ENCODE data around the gene SMARCA2.
A peak's percentile ranks its signal among the peaks of the same experiment; 100 is the strongest.

SMARCA2 gene

GRCh38 chr9:2014696-2015580, at the start of gene SMARCA2:
TSS of gene SMARCA2 (plus strand) at chr9:2015347. CDS start at chr9:2029023, 13,676 bp downstream.
- DNase-seq: peak; percentile 95

- DNase-seq: no peak
Measured at GRCh38 chr9:1966725-1967366, 48.3 kb upstream of the SMARCA2 start.

DNA sequence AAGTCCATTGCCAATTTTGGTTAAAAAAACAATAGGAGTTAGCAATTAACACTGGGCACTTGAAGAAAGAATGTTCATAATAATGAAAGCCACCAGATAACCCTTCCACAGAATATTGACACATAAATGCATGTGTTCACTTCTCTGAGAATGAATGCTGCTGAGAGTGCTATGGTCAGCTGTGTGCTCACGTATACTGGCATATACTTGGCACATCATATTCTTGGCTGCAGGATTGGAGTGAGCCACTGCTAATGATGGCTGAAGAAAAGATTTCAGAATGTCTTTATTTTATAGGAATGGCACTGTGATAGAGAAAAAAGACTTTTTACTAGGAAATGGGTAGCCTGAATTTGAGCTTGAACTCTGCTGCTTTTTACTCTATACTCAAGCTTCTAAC, 46.0 kb upstream of the SMARCA2 start:
- DNase-seq: no peak

GRCh38 chr9:1969898-1970297, 45.2 kb upstream of the SMARCA2 start:
- DNase-seq: no peak

DNA sequence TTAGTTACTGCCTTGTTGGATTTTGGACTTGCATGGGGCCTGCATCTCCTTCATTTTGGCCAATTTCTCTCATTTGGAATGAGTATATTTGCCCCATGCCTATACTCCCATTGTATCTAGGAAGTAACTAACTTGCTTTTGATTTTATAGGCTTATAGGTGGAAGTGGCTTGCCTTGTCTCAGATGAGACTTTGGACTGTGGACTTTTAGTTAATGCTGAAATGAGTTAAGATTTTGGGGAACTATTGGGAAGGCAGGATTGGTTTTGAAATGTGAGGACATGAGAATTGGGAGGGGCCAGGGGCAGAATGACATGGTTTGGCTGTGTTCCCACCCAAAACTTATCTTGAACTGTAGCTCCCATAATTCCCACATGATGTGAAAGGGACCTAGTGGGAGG, 42.5 kb upstream of the SMARCA2 start:
- no peak for DNase-seq

DNA sequence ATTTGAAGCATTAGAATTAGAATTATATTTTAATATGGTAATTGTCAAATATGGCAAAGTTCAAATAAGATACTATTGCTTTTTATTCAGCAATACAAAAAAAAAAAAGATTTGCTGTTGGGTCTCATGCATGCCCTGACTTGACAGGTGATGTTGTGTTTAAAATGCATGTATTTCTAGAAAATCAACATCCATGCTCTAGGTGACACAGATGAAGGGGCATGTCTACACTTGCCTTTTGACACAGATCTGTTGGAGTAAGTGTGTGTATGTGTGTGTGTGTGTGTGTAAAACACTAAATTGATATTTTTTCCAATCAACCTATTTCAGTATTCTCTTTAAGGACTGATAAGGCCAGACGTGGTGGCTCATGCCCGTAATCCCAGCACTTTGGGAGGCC, 38.1 kb upstream of the SMARCA2 start:
- no peak for DNase-seq

DNA sequence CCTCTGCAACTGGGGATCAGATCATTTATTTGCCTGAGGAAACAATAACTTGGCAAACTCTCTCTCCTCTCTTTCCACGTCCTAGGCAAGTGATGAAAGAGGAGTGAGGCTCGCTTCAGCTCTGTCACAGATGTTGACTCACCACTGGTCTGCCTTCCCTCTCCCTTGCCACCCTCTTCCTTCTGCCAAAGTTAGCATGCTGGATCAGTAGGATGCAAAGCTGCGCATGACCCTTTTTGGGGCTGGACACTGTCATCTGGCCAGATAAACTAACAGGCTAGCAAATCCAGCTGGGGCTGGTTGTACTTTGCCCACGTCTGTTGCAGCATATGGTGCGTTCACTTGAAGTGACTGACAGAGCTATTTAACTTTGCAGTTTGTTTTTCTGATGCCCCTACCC, 36.2 kb upstream of the SMARCA2 start:
- DNase-seq: no peak

DNA sequence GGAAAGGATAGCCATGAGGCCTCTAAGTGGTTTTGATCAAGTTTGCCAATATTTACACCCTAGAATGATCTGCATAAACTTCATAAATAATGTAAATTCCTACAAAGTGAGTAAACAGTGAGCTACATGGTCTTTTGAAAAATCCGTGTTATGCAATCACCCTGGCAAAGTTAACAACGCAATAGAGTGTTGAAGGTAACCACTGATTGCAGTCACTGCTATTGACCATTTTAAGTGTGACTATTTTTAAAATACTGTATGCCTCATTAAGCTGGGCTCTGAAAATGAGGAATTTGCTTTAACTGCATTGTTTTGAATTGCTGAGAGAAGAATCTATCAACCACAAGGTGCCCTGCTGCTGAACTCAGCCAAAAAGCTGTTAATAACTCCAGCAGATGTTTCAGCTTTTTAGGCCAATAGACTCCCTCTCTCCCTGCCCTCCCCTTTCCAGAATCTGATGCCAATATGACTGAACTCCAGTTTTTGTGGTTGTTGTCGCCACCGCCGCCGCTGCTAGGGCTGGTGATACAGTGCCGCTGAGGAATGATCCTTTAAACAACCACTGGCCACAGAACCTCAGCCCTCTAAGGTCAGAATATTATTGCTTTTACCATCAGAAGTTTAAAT, 35.3 kb upstream of the SMARCA2 start:
- no peak for DNase-seq

DNA sequence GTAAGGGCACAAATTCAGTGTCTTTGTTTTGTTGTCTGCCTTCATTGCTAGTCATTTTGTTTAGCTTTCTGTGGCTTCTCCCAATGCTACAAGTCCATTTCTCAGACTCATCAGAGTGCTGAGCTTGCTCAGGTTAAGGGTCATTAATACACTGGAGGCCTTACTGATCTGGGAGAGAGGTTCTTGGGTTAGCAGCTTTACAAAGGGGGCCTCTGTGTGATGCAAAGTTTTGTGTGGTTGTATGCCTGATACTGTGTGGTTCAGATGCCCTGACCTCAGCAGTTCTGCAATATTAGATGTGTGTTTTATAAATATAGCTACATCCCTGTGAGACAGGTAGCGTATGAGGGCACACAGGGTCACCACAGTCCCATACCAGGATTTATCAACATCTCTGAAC, 34.8 kb upstream of the SMARCA2 start:
- DNase-seq: no peak

- DNase-seq: no peak
Measured at GRCh38 chr9:1982074-1982473, 33.1 kb upstream of the SMARCA2 start.

DNA sequence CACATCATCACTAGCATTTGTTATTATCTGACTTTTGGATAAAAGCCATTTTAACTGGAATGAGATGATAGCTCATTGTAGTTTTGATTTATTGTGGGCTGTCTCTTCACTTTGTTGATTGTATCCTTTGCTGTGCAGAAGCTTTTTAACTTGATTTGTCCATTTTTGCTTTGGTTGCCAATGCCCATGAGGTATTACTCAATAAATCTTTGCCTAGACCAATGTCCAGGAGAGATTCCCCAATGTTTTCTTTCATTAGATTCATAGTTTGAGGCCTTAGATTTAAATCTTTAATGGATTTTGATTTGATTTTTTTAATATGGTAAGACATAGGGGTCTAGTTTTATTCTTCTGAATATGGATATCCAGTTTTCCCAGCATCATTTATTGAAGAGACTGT, 28.8 kb upstream of the SMARCA2 start:
- DNase-seq: no peak

GRCh38 chr9:1989500-1989899, 25.6 kb upstream of the SMARCA2 start:
- DNase-seq: no peak

- no peak for DNase-seq
Measured at GRCh38 chr9:1994180-1994579, 21.0 kb upstream of the SMARCA2 start.

DNA sequence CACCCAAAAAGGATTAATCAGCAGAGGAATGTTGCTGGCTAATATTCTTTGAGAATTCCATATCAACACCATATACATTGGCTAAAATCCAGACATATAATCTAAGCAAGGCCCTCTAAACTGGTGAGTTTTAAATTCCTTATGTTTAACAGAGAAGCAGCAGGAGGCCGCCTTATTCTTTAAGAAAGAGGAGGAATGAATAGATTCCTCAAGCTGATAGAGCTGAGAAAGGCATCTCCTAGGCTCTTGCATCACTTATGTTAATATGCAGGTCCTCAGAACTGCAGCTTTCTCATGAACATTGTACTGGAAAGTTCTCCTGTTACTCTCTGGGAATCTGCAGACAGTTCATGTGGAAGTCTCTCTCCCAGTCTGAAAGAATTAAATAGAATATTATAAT, 20.1 kb upstream of the SMARCA2 start:
- no peak for DNase-seq

DNA sequence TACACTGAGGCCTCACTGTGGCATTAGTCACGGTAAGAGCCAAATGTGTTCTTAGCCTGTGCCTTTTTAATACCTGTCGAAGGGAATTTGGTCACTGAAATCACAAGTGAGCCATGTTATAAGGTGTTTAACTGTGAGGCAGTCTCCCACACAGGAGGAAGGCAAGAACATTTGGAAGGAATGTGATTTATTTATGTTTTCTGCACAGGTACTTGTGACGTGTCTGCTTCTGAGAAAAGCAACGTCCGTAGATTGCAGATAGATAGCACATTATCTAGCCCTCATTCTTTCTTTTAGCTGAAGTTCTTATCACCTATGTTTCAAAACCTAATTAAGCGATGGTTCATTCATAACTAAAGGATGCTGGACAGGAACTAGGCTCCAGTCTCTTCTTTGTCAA, 19.0 kb upstream of the SMARCA2 start:
- no peak for DNase-seq

DNA sequence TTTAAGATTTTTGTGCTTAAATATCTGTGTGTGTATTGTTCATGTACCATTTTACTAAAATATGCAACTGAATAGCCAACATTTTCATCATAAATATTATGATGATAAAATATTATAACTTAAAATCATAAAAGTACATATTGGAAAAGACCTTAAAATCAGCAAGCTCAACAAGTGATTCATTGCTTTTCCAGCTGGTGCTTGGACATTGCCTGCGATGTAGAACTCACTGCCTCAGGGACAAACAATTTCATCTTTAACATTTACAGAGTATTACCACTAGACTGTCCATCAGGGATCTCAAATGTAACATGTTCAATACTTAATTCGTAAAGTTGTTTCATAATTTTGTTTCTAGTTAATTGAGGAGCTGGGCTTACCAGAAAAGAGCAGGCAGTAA, 17.5 kb upstream of the SMARCA2 start:
- no peak for DNase-seq

- DNase-seq: no peak
Measured at GRCh38 chr9:1998111-1998510, 17.0 kb upstream of the SMARCA2 start.

- no peak for DNase-seq
Measured at GRCh38 chr9:2000314-2000713, 14.8 kb upstream of the SMARCA2 start.

DNA sequence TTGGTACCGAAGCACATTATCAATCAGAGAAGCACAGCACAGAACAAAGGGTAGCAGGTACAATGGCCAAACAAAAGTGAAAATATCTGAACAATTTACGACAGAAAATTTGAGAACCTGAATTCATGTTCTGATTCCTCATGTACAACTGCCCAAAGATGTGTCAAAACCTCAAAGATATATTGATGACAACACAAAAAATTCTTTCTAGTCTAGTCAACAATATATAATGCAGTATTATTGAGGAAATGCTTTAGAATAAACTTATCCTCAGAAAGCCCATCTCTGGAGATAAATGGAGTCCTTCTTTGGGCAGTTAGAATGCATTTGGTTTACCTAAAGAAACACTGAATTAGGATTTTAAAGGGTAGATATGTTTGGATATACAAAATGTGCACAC, 6.8 kb upstream of the SMARCA2 start:
- DNase-seq: no peak

- DNase-seq: no peak
Measured at GRCh38 chr9:2012347-2012746, 2.8 kb upstream of the SMARCA2 start.

- DNase-seq: no peak
Measured at GRCh38 chr9:2013743-2014475, 1.2 kb upstream of the SMARCA2 start.

- DNase-seq: no peak
Measured at GRCh38 chr9:2015581-2016407, 647 bp downstream of the SMARCA2 start.
